ENCODE data around the gene ST8SIA6.

DNA sequence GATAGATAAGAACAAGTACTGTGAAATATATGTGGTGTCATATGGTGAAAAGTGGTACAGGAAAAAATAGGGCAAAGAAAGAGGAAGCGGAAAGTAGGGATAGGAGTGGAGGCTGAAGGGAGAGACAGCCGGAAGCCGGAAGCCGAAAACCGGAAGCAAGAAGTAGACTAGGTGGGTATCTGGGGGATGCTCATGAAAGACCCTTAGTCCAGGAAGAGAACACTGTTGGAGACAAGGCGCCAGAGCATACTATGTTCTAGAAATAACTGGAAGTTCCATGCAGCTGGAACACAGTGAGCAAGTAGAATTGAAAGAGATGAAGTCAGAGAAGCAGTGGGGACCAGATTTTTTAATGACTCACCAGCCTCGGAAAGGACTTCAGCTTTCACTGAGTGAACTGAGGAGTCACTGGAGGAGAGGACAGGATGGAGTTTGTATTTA, 22.5 kb downstream of the ST8SIA6 start:
- TF ChIP-seq, protein P1, sequence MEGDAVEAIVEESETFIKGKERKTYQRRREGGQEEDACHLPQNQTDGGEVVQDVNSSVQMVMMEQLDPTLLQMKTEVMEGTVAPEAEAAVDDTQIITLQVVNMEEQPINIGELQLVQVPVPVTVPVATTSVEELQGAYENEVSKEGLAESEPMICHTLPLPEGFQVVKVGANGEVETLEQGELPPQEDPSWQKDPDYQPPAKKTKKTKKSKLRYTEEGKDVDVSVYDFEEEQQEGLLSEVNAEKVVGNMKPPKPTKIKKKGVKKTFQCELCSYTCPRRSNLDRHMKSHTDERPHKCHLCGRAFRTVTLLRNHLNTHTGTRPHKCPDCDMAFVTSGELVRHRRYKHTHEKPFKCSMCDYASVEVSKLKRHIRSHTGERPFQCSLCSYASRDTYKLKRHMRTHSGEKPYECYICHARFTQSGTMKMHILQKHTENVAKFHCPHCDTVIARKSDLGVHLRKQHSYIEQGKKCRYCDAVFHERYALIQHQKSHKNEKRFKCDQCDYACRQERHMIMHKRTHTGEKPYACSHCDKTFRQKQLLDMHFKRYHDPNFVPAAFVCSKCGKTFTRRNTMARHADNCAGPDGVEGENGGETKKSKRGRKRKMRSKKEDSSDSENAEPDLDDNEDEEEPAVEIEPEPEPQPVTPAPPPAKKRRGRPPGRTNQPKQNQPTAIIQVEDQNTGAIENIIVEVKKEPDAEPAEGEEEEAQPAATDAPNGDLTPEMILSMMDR (IDR thresholded peaks at IDR 0.05), result no peak
- no peak for TF ChIP-seq EZH2phosphoT487 (IDR thresholded peaks at IDR 0.05)
